Measurements from ENCODE around the gene ASCC3.
"Not testable (repeated sequence)": the region's sequence is repeated elsewhere in the genome, so short reads cannot be mapped to it uniquely, and the experiment has no call there.

Gene ASCC3

DNA sequence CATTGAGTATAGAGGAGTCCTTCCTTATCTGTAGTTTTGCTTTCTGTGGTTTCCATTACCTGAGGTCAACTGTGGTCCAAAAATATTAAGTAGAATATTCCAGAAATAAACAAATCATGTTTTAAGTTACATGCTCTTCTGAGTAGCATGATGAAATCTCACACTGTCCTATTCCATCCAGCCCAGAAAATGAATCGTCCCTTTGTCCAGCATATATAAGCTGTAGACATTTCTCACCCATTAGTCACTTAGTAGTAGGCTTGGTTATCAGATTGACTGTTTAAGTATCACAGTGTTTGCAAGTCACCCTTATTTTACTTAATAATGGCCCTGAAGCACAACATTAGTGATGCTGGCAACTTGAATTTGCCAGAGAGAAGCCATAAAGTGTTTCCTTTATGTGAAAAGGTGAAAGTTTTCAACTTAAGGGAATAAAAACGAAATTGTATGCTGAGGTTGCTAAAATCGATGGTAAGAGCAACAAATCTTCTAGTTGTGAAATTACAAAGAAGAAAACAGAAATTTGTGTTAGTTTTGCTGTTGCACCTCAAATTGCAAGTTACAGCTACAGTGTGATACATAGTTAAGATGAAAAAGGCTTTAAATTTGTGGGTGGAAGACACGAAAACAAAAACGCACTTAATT is 217.8 kb downstream of the ASCC3 start:
- no peak for DNase-seq (ENCODE audit: insufficient read length, low spot score)
- FAIRE-seq: no peak

DNA sequence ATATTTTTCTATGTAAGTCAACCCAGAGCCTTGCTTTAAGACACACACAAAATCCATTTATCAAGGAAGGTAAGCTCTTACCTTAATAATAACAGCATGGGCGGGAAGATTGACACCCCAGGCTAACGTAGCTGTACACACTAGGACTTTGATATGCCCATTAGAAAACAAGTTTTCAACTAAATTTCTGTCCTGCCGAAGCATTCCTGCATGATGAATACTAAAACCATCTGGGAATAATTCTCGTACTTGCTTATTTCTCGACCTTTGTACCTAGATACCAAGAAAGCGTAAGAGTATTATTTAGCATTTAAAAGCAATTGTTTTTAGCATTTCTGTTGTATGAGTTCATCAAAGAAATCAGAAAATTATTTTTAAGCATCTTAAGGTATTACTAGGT is 218.9 kb downstream of the ASCC3 start:
- DNase-seq (ENCODE audit: insufficient read length, low spot score) (no peak), FAIRE-seq (no peak)
- TF ChIP-seq POU2F2 (IDR thresholded peaks at IDR 0.05; ENCODE audit: low read depth, low read length) (no peak), TAF1 (IDR thresholded peaks at IDR 0.05; ENCODE audit: low read depth, low read length) (no peak), SPI1 (IDR thresholded peaks at IDR 0.05; ENCODE audit: low read depth, low read length) (no peak), PAX5 (IDR thresholded peaks at IDR 0.05; ENCODE audit: insufficient read depth, low read length, severe bottlenecking) (no peak), POLR2AphosphoS5 (IDR thresholded peaks at IDR 0.05; ENCODE audit: low read depth, low read length) (no peak), POLR2A (IDR thresholded peaks at IDR 0.05; ENCODE audit: low read depth, low read length) (no peak)

More for the DNA sequence above, 217.8 kb downstream of the ASCC3 start:
- TF ChIP-seq POLR2AphosphoS5 (IDR thresholded peaks at IDR 0.05; ENCODE audit: low read depth, low read length) (no peak), TAF1 (IDR thresholded peaks at IDR 0.05; ENCODE audit: low read depth, low read length) (no peak), PAX5 (IDR thresholded peaks at IDR 0.05; ENCODE audit: insufficient read depth, low read length, severe bottlenecking) (no peak), POLR2A (IDR thresholded peaks at IDR 0.05; ENCODE audit: low read depth, low read length) (no peak), POU2F2 (IDR thresholded peaks at IDR 0.05; ENCODE audit: low read depth, low read length) (no peak), SPI1 (IDR thresholded peaks at IDR 0.05; ENCODE audit: low read depth, low read length) (no peak)

DNA sequence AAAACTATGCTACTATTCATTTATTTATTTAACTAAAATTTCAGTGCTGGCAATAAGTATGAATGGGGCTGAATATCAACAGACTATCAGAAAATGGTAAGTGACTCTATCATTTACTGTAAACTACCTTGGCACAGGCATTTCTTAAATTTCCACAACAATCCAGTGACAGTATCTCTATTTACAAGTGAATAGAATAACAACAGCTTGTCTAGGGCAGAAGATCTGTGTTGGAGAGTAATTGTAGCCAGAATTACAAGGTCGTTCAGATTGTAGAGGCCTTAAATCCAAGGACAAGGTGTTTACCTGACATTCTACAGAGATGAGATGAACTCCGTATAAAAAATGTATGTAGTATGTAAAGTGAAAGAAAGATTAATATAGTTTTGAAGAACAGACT is 222.6 kb downstream of the ASCC3 start:
- DNase-seq (ENCODE audit: insufficient read length, low spot score) (no peak), FAIRE-seq (no peak)
- TF ChIP-seq PAX5 (IDR thresholded peaks at IDR 0.05; ENCODE audit: insufficient read depth, low read length, severe bottlenecking) (no peak), TAF1 (IDR thresholded peaks at IDR 0.05; ENCODE audit: low read depth, low read length) (no peak), POLR2AphosphoS5 (IDR thresholded peaks at IDR 0.05; ENCODE audit: low read depth, low read length) (no peak), SPI1 (IDR thresholded peaks at IDR 0.05; ENCODE audit: low read depth, low read length) (no peak), POU2F2 (IDR thresholded peaks at IDR 0.05; ENCODE audit: low read depth, low read length) (no peak), POLR2A (IDR thresholded peaks at IDR 0.05; ENCODE audit: low read depth, low read length) (no peak)

DNA sequence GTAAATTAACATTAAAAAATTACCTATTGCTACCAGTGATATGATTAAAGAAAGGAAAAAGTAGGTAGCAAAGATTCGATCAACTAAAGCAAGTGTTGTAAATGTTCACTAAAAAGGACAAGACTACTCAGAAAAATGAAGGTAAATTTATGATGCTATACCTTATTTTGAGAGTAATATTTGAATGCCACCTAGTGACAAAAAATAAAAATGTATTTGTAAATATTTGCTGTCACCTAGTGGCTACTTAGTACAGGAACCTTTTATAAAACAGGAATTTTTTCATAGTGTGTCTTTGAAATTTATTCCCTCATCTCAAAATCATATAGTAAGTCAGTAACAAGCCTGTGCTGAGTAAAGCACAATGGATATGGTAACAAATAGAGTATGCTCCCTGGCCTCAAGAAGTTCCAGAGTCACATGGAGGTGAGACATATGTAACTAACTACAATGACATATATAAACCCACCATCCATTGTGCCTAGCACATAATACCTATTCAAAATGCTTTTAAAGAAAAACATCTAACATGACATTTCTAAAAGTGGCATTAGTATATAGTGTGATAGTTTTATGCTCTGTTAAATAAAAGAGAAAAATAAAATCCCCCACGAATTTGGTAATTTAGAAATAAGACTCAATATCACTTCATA is 223.3 kb downstream of the ASCC3 start:
- no peak for TF ChIP-seq POLR2A (IDR thresholded peaks at IDR 0.05; ENCODE audit: low read depth, low read length)
- no peak for TF ChIP-seq SPI1 (IDR thresholded peaks at IDR 0.05; ENCODE audit: low read depth, low read length)
- TF ChIP-seq TAF1 (IDR thresholded peaks at IDR 0.05; ENCODE audit: low read depth, low read length): no peak
- no peak for TF ChIP-seq PAX5 (IDR thresholded peaks at IDR 0.05; ENCODE audit: insufficient read depth, low read length, severe bottlenecking)
- TF ChIP-seq POU2F2 (IDR thresholded peaks at IDR 0.05; ENCODE audit: low read depth, low read length): no peak
- TF ChIP-seq POLR2AphosphoS5 (IDR thresholded peaks at IDR 0.05; ENCODE audit: low read depth, low read length): no peak
- DNase-seq (ENCODE audit: insufficient read length, low spot score): no peak
- FAIRE-seq: no peak

DNA sequence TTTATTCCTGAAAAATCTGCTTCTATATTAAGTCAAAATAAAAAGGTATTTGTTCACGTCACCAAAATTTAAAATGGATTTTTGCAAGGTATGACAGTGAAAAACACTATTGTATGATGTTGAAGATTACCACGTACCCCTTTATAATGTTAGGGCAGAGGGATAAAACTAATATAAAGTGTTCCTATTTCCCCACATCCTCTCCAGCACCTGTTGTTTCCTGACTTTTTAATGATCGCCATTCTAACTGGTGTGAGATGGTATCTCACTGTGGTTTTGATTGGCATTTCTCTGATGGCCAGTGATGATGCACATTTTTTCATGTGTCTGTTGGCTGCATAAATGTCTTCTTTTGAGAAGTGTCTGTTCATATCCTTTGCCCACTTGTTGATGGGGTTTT is 240.0 kb downstream of the ASCC3 start:
- not testable (repeated sequence) for FAIRE-seq; DNase-seq (ENCODE audit: insufficient read length, low spot score)

DNA sequence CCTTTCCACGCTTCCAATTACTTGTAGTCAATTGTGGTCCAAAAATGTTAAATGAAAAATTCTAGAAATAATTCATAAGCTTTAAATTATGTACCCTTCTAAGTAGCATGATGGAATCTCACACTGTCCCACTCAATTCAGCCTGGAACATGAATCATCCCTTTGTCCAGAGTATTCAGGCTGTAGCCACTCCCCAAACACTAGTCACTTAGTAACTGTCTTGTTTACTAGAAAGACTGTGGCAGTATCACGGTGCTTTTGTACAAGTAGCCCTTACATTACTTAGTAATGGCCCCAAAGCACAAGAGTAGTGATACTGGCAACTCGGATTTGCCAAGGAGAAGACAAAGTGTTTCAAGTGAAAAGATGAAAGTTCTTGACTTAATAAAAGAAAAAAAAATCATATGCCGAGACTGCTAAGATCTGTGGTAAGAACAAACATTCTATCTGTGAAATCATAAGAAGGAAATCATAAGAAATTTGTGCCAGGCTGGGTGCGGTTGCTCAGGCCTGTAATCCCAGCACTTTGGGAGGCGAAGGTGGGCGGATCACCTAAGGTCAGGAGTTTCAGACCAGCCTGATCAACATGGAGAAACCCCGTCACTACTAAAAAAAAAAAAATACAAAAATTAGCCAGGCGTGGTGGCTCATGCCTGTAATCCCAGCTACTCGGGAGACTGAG is 247.9 kb downstream of the ASCC3 start:
- no peak for FAIRE-seq
- DNase-seq (ENCODE audit: insufficient read length, low spot score): no peak
- TF ChIP-seq TAF1 (IDR thresholded peaks at IDR 0.05; ENCODE audit: low read depth, low read length) (no peak), POLR2A (IDR thresholded peaks at IDR 0.05; ENCODE audit: low read depth, low read length) (no peak), POLR2AphosphoS5 (IDR thresholded peaks at IDR 0.05; ENCODE audit: low read depth, low read length) (no peak), POU2F2 (IDR thresholded peaks at IDR 0.05; ENCODE audit: low read depth, low read length) (no peak), PAX5 (IDR thresholded peaks at IDR 0.05; ENCODE audit: insufficient read depth, low read length, severe bottlenecking) (no peak), SPI1 (IDR thresholded peaks at IDR 0.05; ENCODE audit: low read depth, low read length) (no peak)

DNA sequence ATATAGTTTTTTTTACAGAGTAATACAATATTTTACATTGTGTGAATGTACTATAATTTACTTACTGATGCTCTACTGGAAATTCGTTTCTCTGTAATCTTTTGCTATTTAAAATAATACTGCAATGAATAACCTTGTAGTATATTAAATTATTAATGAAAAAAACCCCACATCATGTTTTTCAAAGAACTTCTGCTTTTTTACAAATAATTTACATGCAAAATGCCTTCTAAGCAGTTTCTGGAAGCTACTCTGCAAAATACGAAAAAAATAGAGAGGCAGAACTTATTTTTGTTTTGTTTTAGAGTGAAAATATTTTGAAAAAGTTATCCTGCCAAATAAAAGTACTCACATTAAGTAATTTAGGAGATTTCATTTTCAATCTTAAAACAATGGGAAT is 250.6 kb downstream of the ASCC3 start:
- DNase-seq (ENCODE audit: insufficient read length, low spot score) (no peak), FAIRE-seq (no peak)
- TF ChIP-seq POLR2AphosphoS5 (IDR thresholded peaks at IDR 0.05; ENCODE audit: low read depth, low read length) (no peak), POLR2A (IDR thresholded peaks at IDR 0.05; ENCODE audit: low read depth, low read length) (no peak), POU2F2 (IDR thresholded peaks at IDR 0.05; ENCODE audit: low read depth, low read length) (no peak), SPI1 (IDR thresholded peaks at IDR 0.05; ENCODE audit: low read depth, low read length) (no peak), PAX5 (IDR thresholded peaks at IDR 0.05; ENCODE audit: insufficient read depth, low read length, severe bottlenecking) (no peak), TAF1 (IDR thresholded peaks at IDR 0.05; ENCODE audit: low read depth, low read length) (no peak)

DNA sequence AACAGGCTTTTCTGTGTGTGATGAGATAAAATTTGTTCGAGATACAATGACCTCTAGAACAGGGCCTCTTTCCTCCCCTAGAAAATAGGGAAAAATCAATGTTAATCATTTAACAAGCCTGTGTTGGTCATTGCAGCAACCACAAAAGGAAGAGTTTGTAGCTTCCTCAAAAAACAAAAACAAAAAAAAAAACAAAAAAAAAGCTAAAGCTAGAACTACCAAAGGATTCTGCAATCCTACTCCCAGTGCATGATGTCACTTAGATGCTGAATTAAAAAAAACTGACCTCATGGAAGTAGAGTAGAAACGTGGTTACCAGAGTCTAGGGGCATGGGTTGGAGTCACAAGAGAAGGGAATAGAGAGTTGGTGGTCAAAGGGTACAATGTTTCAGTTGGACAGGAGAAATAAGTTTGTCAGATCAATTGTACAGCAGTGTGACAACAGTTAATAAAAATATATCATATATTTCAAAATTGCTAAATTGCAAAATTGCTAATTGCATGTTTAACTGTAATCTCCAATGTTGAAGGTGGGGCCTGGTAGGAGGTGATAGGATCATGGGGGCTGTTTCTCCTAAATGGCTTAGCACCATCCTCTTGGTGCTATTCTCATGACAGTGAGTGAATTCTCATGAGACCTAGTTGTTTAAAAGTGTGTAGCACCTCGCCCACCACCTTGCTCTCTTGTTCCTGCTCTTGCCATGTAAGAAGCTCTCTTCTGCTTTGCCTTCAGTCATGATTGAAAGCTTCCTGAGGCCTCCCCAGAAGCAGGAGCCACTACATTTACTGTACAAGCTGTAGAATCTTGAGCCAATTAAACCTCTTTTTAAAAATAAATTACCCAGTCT is 253.0 kb downstream of the ASCC3 start:
- no peak for DNase-seq (ENCODE audit: insufficient read length, low spot score)
- FAIRE-seq: no peak
- TF ChIP-seq POU2F2 (IDR thresholded peaks at IDR 0.05; ENCODE audit: low read depth, low read length) (no peak), SPI1 (IDR thresholded peaks at IDR 0.05; ENCODE audit: low read depth, low read length) (no peak), PAX5 (IDR thresholded peaks at IDR 0.05; ENCODE audit: insufficient read depth, low read length, severe bottlenecking) (no peak), TAF1 (IDR thresholded peaks at IDR 0.05; ENCODE audit: low read depth, low read length) (no peak), POLR2A (IDR thresholded peaks at IDR 0.05; ENCODE audit: low read depth, low read length) (no peak), POLR2AphosphoS5 (IDR thresholded peaks at IDR 0.05; ENCODE audit: low read depth, low read length) (no peak)

DNA sequence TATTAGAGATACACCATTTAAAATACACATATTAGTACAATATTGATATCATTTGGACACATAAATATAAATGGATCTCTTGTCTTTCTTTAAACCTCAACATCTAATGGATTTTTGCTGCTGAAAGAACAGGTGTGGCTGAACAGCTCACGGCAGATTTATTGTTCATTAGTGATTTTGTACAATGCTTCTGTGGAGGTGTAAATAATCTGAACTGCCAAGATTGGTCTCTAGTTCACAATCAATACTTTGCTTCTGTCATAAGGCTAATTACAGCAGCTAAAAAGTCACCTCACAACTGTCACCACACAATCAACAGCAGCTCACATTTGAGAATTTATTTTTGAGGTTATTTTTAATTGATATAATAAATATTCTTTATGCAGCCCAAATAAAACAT is 254.4 kb downstream of the ASCC3 start:
- DNase-seq (ENCODE audit: insufficient read length, low spot score): no peak
- TF ChIP-seq POU2F2 (IDR thresholded peaks at IDR 0.05; ENCODE audit: low read depth, low read length): no peak
- no peak for TF ChIP-seq PAX5 (IDR thresholded peaks at IDR 0.05; ENCODE audit: insufficient read depth, low read length, severe bottlenecking)
- TF ChIP-seq POLR2A (IDR thresholded peaks at IDR 0.05; ENCODE audit: low read depth, low read length): no peak
- TF ChIP-seq SPI1 (IDR thresholded peaks at IDR 0.05; ENCODE audit: low read depth, low read length): no peak
- no peak for TF ChIP-seq TAF1 (IDR thresholded peaks at IDR 0.05; ENCODE audit: low read depth, low read length)
- TF ChIP-seq POLR2AphosphoS5 (IDR thresholded peaks at IDR 0.05; ENCODE audit: low read depth, low read length): no peak
- no peak for FAIRE-seq

Data from GM12891 (cell line).